ENCODE results near the gene ZNF326.

GRCh38 chr1:90012300-90012699 lies 17.4 kb downstream of the ZNF326 start:
- no peak for TF ChIP-seq CTCF (IDR thresholded peaks at IDR 0.05; ENCODE audit: insufficient read depth, low read length, poor library complexity, severe bottlenecking)
- TF ChIP-seq EZH2phosphoT487 (conservative IDR thresholded peaks at IDR 0.05; ENCODE audit: low read length): no peak
